ENCODE data around the gene HLA-DOB.
A peak's percentile ranks its signal among the peaks of the same experiment; 100 is the strongest.

Gene HLA-DOB

DNA sequence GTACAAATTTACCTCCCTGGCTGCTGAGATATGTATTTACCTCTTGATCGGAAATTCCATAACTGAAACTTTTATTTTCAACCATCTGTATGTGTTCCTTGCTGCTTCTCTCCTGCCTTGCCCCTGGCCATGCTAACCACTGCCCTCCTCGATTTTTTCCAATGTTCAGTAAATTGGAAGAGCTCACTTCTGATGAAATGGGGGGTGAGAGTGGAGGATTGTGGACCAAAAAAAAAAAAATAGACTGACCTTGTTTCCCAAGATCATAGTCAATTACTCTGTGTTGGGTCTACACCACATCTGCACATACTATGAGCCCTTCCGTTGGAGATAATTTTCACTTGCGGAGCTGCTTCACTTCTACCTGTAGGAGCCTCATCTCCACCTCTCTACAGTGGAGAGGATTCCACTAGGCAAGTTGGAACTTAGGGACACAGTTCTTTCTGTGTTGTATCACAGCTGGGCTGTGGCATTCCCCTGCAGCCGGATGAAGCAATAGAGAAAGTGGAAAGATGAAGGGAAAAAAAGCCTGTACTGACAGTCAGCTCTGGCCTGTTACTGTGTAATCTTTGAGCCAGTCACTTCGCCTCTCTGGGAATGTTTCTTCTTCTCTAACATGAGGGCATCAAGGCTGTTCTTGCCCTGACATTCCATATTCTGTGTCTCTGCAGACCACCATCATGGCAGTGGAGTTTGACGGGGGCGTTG is 38.8 kb upstream of the HLA-DOB start:
- Histone ChIP-seq H3K36me3 (ENCODE audit: low read length) (no peaks in the 10 kb centered on the region), H3K79me2 (ENCODE audit: insufficient read depth, low read length) (no peaks in the 10 kb centered on the region), H4K20me1 (ENCODE audit: low read depth, low read length) (no peaks in the 10 kb centered on the region), H3F3A (ENCODE audit: insufficient read depth) (peaks cover 5% of the 10 kb centered on the region; the same call in 1 of the 2 replicates), H3K27me3 (ENCODE audit: low read length) (no peaks in the 10 kb centered on the region), H2AFZ (ENCODE audit: low read depth, low read length, severe bottlenecking) (no peak overlapping the region), H3K9ac (ENCODE audit: low read length) (no peak overlapping the region), H3K4me3 (ENCODE audit: insufficient read depth, low read length, poor library complexity, severe bottlenecking) (no peak overlapping the region), H3K27ac (ENCODE audit: low read depth, low read length) (no peak overlapping the region), H3K9me3 (ENCODE audit: insufficient read depth, low read length) (no peaks in the 10 kb centered on the region), H3K4me2 (ENCODE audit: low read depth, low read length, poor library complexity, severe bottlenecking) (no peak overlapping the region), H3K9me2 (replicated peaks; ENCODE audit: insufficient read depth, low read length) (no peaks in the 10 kb centered on the region)
- TF ChIP-seq, protein P1, sequence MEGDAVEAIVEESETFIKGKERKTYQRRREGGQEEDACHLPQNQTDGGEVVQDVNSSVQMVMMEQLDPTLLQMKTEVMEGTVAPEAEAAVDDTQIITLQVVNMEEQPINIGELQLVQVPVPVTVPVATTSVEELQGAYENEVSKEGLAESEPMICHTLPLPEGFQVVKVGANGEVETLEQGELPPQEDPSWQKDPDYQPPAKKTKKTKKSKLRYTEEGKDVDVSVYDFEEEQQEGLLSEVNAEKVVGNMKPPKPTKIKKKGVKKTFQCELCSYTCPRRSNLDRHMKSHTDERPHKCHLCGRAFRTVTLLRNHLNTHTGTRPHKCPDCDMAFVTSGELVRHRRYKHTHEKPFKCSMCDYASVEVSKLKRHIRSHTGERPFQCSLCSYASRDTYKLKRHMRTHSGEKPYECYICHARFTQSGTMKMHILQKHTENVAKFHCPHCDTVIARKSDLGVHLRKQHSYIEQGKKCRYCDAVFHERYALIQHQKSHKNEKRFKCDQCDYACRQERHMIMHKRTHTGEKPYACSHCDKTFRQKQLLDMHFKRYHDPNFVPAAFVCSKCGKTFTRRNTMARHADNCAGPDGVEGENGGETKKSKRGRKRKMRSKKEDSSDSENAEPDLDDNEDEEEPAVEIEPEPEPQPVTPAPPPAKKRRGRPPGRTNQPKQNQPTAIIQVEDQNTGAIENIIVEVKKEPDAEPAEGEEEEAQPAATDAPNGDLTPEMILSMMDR (IDR thresholded peaks at IDR 0.05; ENCODE audit: insufficient read depth, low read length, poor library complexity, severe bottlenecking) = no peak
- no peak for TF ChIP-seq EZH2phosphoT487 (conservative IDR thresholded peaks at IDR 0.05; ENCODE audit: low read length)

DNA sequence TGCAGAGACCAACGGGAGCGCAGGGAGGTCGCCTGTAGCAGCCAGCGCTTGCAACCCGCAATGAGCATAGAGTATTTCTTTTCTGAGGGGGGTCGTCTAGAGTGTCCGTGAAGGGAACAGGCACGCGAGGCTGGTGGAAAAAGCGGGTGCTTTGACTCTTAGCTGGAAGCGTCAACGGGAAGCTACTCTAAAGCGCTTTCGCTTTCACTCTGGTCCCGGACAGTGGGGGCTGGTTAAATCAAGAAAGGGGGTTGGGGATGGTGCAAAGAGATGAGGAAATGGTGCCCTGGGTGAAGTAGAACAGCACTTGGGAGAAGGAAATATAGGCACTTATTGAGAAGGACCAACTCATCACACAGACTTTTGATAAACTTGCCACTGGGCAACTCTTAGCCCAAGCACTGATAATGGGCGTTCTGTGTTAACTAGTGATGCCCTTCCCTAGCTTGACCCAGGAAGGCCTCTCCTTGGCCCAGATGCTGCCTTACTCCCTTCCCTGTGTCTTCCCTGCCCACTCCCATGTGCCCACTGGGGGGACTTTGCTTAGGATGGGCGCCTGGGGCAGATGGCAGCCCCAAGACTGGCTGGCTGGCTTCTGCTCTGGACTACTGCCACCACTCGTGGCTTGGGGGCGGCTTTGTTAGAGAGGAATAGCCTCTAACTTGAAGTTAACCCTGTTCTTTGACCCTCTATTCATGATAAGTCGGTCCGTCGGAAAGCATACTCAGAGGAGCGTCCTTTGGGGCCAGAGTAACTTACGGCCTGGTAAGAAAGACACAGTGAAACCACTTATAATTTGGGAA is 37.8 kb upstream of the HLA-DOB start:
- H4K20me1 ChIP-seq (ENCODE audit: low read depth, low read length) = no peaks in the 10 kb centered on the region
- no peak overlapping the region for H3K27ac ChIP-seq (ENCODE audit: low read depth, low read length)

DNA sequence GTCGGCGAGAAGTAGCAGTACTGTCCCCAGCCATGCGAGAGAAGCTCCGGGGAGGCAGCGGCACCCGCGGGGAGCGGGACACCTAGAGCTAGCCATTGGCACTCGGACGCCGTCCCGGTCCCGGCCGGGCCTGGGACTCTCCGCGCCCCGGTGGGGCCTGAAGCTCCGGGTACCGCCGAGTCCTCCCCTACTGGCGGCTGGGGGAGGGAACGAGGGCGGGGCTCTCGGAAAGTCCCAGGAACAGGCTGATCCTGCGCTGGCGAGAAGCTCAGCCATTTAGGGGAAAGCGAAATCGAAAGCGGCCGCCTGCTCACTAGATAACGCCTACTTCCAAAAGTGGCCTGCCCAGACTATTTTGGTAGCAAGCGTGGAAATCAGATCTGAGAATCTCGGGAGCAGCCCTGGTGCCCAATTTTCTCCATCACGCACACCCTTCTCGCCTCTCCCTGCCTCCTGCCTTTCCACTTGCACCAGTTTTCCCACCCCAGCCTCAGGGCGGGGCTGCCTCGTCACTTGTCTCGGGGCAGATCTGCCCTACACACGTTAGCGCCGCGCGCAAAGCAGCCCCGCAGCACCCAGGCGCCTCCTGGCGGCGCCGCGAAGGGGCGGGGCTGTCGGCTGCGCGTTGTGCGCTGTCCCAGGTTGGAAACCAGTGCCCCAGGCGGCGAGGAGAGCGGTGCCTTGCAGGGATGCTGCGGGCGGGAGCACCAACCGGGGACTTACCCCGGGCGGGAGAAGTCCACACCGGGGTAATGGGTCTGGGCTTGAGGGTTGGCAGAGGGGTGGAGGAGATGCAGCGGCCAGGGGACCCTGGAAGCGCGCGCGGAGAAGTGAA is 37.0 kb upstream of the HLA-DOB start, which contains the start of the genes PSMB9 and TAP1:
TSS of gene PSMB9 (plus strand) at position 652 of the 835 bp plus-strand sequence. CDS start at position 690, 38 bp downstream.
TSS of gene TAP1 (minus strand) at position 164 of the 835 bp plus-strand sequence. CDS start at position 96, 68 bp downstream.
- H3K9ac ChIP-seq (ENCODE audit: low read length) = peak within 1 kb of the TSS; percentile 66
- no peaks in the 10 kb centered on the region for H4K20me1 ChIP-seq (ENCODE audit: low read depth, low read length)
- H3K27ac ChIP-seq (ENCODE audit: low read depth, low read length) = peak within 1 kb of the TSS; percentile 10
- no peaks in the 10 kb centered on the region for H3K9me3 ChIP-seq (ENCODE audit: insufficient read depth, low read length)
- H3K4me3 ChIP-seq (ENCODE audit: insufficient read depth, low read length, poor library complexity, severe bottlenecking) = peak within 1 kb of the TSS; percentile 72
- peak within 1 kb of the TSS; percentile 80 for H3K4me2 ChIP-seq (ENCODE audit: low read depth, low read length, poor library complexity, severe bottlenecking)
- peaks cover 5% of the 10 kb centered on the region; the same call in 1 of the 2 replicates for H3F3A ChIP-seq (ENCODE audit: insufficient read depth)
- TF ChIP-seq EZH2phosphoT487 (conservative IDR thresholded peaks at IDR 0.05; ENCODE audit: low read length) = no peak
- TF ChIP-seq, protein P1 (IDR thresholded peaks at IDR 0.05; ENCODE audit: insufficient read depth, low read length, poor library complexity, severe bottlenecking) = peak; percentile 99
- peak within 1 kb of the TSS; percentile 90 for H2AFZ ChIP-seq (ENCODE audit: low read depth, low read length, severe bottlenecking)
- H3K9me2 ChIP-seq (replicated peaks; ENCODE audit: insufficient read depth, low read length) = no peaks in the 10 kb centered on the region
- H3K79me2 ChIP-seq (ENCODE audit: insufficient read depth, low read length) = no peaks in the 10 kb centered on the region
- no peaks in the 10 kb centered on the region for H3K36me3 ChIP-seq (ENCODE audit: low read length)
- H3K27me3 ChIP-seq (ENCODE audit: low read length) = no peaks in the 10 kb centered on the region

More for the DNA sequence above, 37.8 kb upstream of the HLA-DOB start:
- H3K9ac ChIP-seq (ENCODE audit: low read length) = peak overlapping the region; percentile 66
- no peaks in the 10 kb centered on the region for H3K27me3 ChIP-seq (ENCODE audit: low read length)
- H3F3A ChIP-seq (ENCODE audit: insufficient read depth) = peaks cover 5% of the 10 kb centered on the region; the same call in 1 of the 2 replicates
- H3K9me3 ChIP-seq (ENCODE audit: insufficient read depth, low read length) = no peaks in the 10 kb centered on the region
- peak overlapping the region; percentile 72 for H3K4me3 ChIP-seq (ENCODE audit: insufficient read depth, low read length, poor library complexity, severe bottlenecking)
- peak overlapping the region; percentile 90 for H2AFZ ChIP-seq (ENCODE audit: low read depth, low read length, severe bottlenecking)
- TF ChIP-seq, protein P1 (IDR thresholded peaks at IDR 0.05; ENCODE audit: insufficient read depth, low read length, poor library complexity, severe bottlenecking) = no peak
- TF ChIP-seq EZH2phosphoT487 (conservative IDR thresholded peaks at IDR 0.05; ENCODE audit: low read length) = no peak
- no peaks in the 10 kb centered on the region for H3K36me3 ChIP-seq (ENCODE audit: low read length)
- H3K79me2 ChIP-seq (ENCODE audit: insufficient read depth, low read length) = no peaks in the 10 kb centered on the region
- no peaks in the 10 kb centered on the region for H3K9me2 ChIP-seq (replicated peaks; ENCODE audit: insufficient read depth, low read length)
- H3K4me2 ChIP-seq (ENCODE audit: low read depth, low read length, poor library complexity, severe bottlenecking) = peak overlapping the region; percentile 80

Data from SU-DHL-6 (cell line).